PC-3 (cell line): ENCODE results near the gene ZXDC. TPM values are rescaled to one million over a fixed set of nuclear protein-coding genes. Genes with fewer than 3 reads are reported as not detected.

Experiments
- ATAC-seq: fragments of 200-7000 bp; cut with Tn5 transposase; 2 replicates; pipeline ENCODE4 v1.9.1; 2020; ENCODE audit warnings: mild to moderate bottlenecking, moderate library complexity
- BruUV-seq: library from RNA; stranded (reverse); fragments of 400-500 nt; replicated peaks from 2 replicates; lab custom pipeline; 2021; lab: Mats Ljungman, UMichigan
- CTCF ChIA-PET: fragments of 300-600 bp; sonication (Branson Sonifier 250); formaldehyde crosslinking; loops from one replicate; lab custom pipeline; 2022; ENCODE audit warnings: antibody characterized with exemption; lab: Charles Lee
- POLR2A ChIA-PET: fragments of 300-600 bp; sonication (Branson Sonifier 250); formaldehyde crosslinking; loops from one replicate; lab custom pipeline; 2022; ENCODE audit warnings: antibody characterized with exemption; ENCODE audit not compliant: unreplicated experiment; lab: Charles Lee
- DNase-seq: peaks from one replicate; pipeline ENCODE4 v3.0.0-alpha.2; 2015
- H2AFZ ChIP-seq: fragments of 300-600 bp; sonication (generic); 2 replicates; pipeline ENCODE4 v1.6.0; 2016; ENCODE audit warnings: antibody characterized with exemption, low read length
- H3F3A ChIP-seq: fragments of 300-600 bp; sonication (generic); one replicate; pipeline ENCODE4 v1.6.0; 2017; ENCODE audit warnings: antibody characterized with exemption, low read length, control low read depth, mild to moderate bottlenecking; ENCODE audit not compliant: unreplicated experiment
- H3K27ac ChIP-seq: fragments of 300-600 bp; sonication (generic); 2 replicates; pipeline ENCODE4 v1.5.1; 2016; ENCODE audit warnings: mild to moderate bottlenecking, low read length
- H3K27me3 ChIP-seq: fragments of 300-600 bp; sonication (generic); 2 replicates; pipeline ENCODE4 v1.6.1; 2016; ENCODE audit warnings: low read length, mixed read lengths
- H3K36me3 ChIP-seq: fragments of 300-600 bp; sonication (generic); 2 replicates; pipeline ENCODE4 v1.6.1; 2016; ENCODE audit warnings: low read depth, mixed run types, low read length, mixed read lengths
- H3K4me1 ChIP-seq: fragments of 300-600 bp; sonication (generic); 2 replicates; pipeline ENCODE4 v1.5.1; 2016; ENCODE audit warnings: low read length; ENCODE audit not compliant: insufficient read depth
- H3K4me2 ChIP-seq: fragments of 300-600 bp; sonication (generic); 2 replicates; pipeline ENCODE4 v1.6.0; 2016; ENCODE audit warnings: low read length
- H3K4me3 ChIP-seq: fragments of 300-600 bp; sonication (generic); 2 replicates; pipeline ENCODE4 v1.5.1; 2016; ENCODE audit warnings: mild to moderate bottlenecking, low read length, mixed read lengths
- H3K79me2 ChIP-seq: fragments of 300-600 bp; sonication (generic); 2 replicates; pipeline ENCODE4 v1.6.1; 2017; ENCODE audit warnings: low read length, mixed read lengths
- H3K9ac ChIP-seq: fragments of 300-600 bp; sonication (generic); 2 replicates; pipeline ENCODE4 v1.6.0; 2016; ENCODE audit warnings: mild to moderate bottlenecking, low read length
- H3K9me2 ChIP-seq: fragments of 300-600 bp; sonication (generic); replicated peaks from 2 replicates; pipeline ENCODE4 v1.6.1; 2016; ENCODE audit warnings: mixed run types, low read length, mixed read lengths
- H3K9me3 ChIP-seq: fragments of 300-600 bp; sonication (generic); 2 replicates; pipeline ENCODE4 v1.6.1; 2016; ENCODE audit warnings: low read length, mixed read lengths
- H4K20me1 ChIP-seq: fragments of 300-600 bp; sonication (generic); 2 replicates; pipeline ENCODE4 v1.6.1; 2016; ENCODE audit warnings: low read length, mixed read lengths
- EZH2 ChIP-seq: fragments of 300-600 bp; sonication (generic); IDR thresholded peaks from one replicate; pipeline ENCODE4 v1.6.1; 2017; ENCODE audit warnings: antibody characterized with exemption, mild to moderate bottlenecking, low read length; ENCODE audit not compliant: unreplicated experiment
- EZH2phosphoT487 ChIP-seq: fragments of 300-600 bp; sonication (generic); IDR thresholded peaks from 2 replicates; pipeline ENCODE4 v1.6.1; 2018; ENCODE audit warnings: mild to moderate bottlenecking, antibody characterized with exemption, low read length, borderline replicate concordance
- intact Hi-C: fragments of 100-400 bp; cut with micrococcal nuclease; formaldehyde crosslinking; loops from 2 replicates; pipeline ENCODE4 v1.9.0; 2023
- total RNA-seq: library from RNA; depleted of rRNA; stranded (reverse); fragments of >200 nt; gene quantifications from 2 replicates; pipeline ENCODE4 v1.2.3, GENCODE V29; 2014
- TF ChIP-seq, protein P1 (sequence below): fragments of 300-600 bp; sonication (generic); conservative IDR thresholded peaks from 2 replicates; pipeline ENCODE4 v1.5.1; 2017; ENCODE audit warnings: antibody characterized with exemption, low read depth, mild to moderate bottlenecking, low read length

Gene ZXDC
- total RNA-seq, 1 experiment from 2014 or later = 18.7 TPM

DNA sequence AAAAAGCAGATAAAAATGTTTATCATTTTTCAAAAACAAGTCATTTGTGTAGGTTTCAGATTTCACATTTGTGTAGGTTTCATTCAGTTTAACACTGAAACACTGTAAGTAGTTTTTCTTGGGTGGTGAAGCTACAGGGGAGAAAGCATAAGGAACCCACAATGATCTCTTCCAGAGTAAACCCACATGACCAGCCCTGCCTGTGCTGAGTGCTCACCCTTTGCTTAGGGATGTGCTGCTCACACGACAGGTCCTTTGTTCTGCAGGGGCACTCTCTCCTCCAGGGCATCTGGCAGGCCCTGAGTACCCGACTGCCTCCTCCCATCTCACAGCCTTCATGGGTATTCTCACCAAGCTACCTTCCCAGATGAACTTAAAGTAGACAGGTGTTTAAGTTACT, 28.9 kb downstream of the ZXDC start:
- CTCF ChIA-PET = no interaction called here
- Histone ChIP-seq H3F3A (no peaks in the 10 kb centered on the region), H3K79me2 (no peaks in the 10 kb centered on the region), H4K20me1 (no peaks in the 10 kb centered on the region), H3K4me3 (no peak overlapping the region), H3K9me2 (no peaks in the 10 kb centered on the region), H3K9ac (no peak overlapping the region), H3K4me2 (no peak overlapping the region), H3K4me1 (no peaks in the 10 kb centered on the region), H2AFZ (no peak overlapping the region), H3K36me3 (no peaks in the 10 kb centered on the region), H3K27me3 (no peaks in the 10 kb centered on the region), H3K9me3 (no peaks in the 10 kb centered on the region), H3K27ac (no peak overlapping the region)
- BruUV-seq = no TSS peak
- DNase-seq (no peak), ATAC-seq (no peak)
- TF ChIP-seq EZH2 (no peak), EZH2phosphoT487 (no peak)
- TF ChIP-seq, protein P1, sequence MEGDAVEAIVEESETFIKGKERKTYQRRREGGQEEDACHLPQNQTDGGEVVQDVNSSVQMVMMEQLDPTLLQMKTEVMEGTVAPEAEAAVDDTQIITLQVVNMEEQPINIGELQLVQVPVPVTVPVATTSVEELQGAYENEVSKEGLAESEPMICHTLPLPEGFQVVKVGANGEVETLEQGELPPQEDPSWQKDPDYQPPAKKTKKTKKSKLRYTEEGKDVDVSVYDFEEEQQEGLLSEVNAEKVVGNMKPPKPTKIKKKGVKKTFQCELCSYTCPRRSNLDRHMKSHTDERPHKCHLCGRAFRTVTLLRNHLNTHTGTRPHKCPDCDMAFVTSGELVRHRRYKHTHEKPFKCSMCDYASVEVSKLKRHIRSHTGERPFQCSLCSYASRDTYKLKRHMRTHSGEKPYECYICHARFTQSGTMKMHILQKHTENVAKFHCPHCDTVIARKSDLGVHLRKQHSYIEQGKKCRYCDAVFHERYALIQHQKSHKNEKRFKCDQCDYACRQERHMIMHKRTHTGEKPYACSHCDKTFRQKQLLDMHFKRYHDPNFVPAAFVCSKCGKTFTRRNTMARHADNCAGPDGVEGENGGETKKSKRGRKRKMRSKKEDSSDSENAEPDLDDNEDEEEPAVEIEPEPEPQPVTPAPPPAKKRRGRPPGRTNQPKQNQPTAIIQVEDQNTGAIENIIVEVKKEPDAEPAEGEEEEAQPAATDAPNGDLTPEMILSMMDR = no peak
- POLR2A ChIA-PET = interaction anchor here (0.7 kb wide), 1 partner anchor 66 kb away, joined by 3 read pairs; no protein-coding TSS in a partner anchor
- intact Hi-C loops = no loop called here

DNA sequence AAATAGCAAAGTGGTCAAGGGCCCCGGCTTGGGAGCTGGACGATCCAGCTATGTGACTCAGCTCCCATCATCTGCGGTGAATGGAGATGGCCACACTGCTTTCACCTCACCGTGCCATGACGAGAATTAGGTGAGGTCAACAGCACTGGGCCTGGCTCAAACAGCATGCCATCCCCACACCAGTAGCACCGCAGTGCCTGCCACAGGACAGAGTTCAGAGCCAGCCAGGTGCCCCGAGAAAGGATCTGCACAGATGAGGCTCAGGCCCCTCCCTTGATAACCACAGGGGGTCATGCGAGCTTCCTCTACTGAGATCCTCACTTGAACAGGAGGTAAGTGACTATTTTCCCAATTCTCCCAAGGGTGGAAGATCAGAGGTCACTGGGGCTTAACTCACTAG, 29.4 kb downstream of the ZXDC start:
- no peak overlapping the region for H3K4me2 ChIP-seq
- BruUV-seq = no TSS peak
- no peak overlapping the region for H2AFZ ChIP-seq
- DNase-seq (no peak), ATAC-seq (no peak)
- no peaks in the 10 kb centered on the region for H3K27me3 ChIP-seq
- no peaks in the 10 kb centered on the region for H3K9me2 ChIP-seq
- no peak for TF ChIP-seq EZH2phosphoT487
- TF ChIP-seq, protein P1 = no peak
- no peak for TF ChIP-seq EZH2
- no peaks in the 10 kb centered on the region for H3K4me1 ChIP-seq
- no peak overlapping the region for H3K27ac ChIP-seq
- POLR2A ChIA-PET = no interaction called here
- CTCF ChIA-PET = no interaction called here
- no peak overlapping the region for H3K4me3 ChIP-seq
- H3K9ac ChIP-seq = no peak overlapping the region
- intact Hi-C loops = no loop called here
- no peaks in the 10 kb centered on the region for H4K20me1 ChIP-seq
- H3K9me3 ChIP-seq = no peaks in the 10 kb centered on the region
- H3K36me3 ChIP-seq = no peaks in the 10 kb centered on the region
- no peaks in the 10 kb centered on the region for H3F3A ChIP-seq
- no peaks in the 10 kb centered on the region for H3K79me2 ChIP-seq

DNA sequence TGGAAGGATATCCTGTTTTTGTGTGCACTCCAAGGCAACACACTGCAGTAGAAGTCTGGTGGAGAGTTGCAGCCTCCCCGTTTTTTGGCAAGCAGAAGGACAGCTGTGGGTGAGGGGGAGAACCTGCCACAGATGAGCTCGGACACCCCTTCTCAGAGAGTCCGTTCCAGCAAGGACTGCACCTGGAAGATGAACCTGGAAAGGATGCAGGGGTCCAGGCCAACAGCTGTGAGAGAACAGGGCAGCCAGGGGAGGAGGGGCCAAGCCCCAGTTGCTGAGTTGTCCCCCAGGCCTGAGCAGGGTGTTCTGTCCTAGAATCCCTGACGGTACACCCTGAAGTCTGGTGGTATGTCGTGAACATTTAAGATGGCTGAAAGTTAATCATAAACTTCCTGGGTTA, 30.2 kb downstream of the ZXDC start:
- ATAC-seq = no peak
- Histone ChIP-seq H3K27me3 (no peaks in the 10 kb centered on the region), H3K9me3 (no peaks in the 10 kb centered on the region), H3K4me2 (no peak overlapping the region), H4K20me1 (no peaks in the 10 kb centered on the region), H3K79me2 (no peaks in the 10 kb centered on the region), H3K36me3 (no peaks in the 10 kb centered on the region), H3K9me2 (no peaks in the 10 kb centered on the region), H2AFZ (no peak overlapping the region), H3K4me3 (no peak overlapping the region), H3K27ac (no peak overlapping the region), H3F3A (no peaks in the 10 kb centered on the region), H3K9ac (no peak overlapping the region), H3K4me1 (no peaks in the 10 kb centered on the region)
- TF ChIP-seq, protein P1 = no peak
- TF ChIP-seq EZH2phosphoT487 (no peak), EZH2 (no peak)
- DNase-seq = no peak
- ChIA-PET CTCF (no interaction called here), POLR2A (no interaction called here)
- intact Hi-C loops = no loop called here
- no TSS peak for BruUV-seq
